GM10266 (cell line): ENCODE measurements around the gene ADAMTS2.

Source experiments
- DNase-seq: peaks from one replicate; pipeline ENCODE4 v3.0.0; 2012; ENCODE audit errors: extremely low spot score
- TF ChIP-seq, protein P1 (sequence below): IDR thresholded peaks from 2 replicates; pipeline ENCODE4 v1.5.1; 2012; ENCODE audit warnings: mild to moderate bottlenecking, low read depth; ENCODE audit not compliant: control insufficient read depth, insufficient read depth; ENCODE audit errors: missing control alignments

The ADAMTS2 gene

DNA sequence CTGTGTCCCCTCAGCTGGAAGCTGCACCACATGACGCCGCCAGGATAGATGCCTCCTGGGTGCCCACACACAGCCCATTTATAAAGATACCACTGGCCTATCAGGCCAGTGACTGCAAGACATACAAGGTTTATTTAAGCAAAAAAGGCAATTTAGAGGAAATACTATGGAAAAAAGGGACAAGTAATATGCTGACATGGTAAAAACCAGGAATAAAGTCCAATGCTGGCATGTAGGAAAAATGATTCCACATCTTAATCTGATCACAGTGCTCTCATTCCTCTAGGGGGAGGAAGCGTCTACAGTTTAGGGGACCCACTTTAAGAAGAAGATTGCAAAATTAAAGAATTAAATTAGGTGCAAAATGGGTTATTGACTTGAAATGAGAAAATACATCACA, 205.0 kb downstream of the ADAMTS2 start:
- no peak for DNase-seq
- TF ChIP-seq, protein P1, sequence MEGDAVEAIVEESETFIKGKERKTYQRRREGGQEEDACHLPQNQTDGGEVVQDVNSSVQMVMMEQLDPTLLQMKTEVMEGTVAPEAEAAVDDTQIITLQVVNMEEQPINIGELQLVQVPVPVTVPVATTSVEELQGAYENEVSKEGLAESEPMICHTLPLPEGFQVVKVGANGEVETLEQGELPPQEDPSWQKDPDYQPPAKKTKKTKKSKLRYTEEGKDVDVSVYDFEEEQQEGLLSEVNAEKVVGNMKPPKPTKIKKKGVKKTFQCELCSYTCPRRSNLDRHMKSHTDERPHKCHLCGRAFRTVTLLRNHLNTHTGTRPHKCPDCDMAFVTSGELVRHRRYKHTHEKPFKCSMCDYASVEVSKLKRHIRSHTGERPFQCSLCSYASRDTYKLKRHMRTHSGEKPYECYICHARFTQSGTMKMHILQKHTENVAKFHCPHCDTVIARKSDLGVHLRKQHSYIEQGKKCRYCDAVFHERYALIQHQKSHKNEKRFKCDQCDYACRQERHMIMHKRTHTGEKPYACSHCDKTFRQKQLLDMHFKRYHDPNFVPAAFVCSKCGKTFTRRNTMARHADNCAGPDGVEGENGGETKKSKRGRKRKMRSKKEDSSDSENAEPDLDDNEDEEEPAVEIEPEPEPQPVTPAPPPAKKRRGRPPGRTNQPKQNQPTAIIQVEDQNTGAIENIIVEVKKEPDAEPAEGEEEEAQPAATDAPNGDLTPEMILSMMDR = no peak

DNA sequence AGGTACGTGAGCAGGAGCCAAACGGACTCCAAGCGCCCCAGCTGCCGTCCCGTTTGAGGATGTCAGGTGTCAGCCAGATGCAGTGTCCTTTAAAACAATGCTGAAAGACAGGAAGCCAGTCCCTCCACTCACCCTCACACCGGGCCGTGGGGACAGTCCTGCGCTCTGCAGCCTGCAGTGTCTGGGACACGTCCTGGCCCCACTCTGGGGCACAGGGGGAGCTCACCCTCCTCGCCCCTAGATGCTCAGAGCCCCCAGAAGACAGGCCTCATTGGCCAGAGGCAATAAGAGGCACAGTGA, 205.4 kb downstream of the ADAMTS2 start:
- TF ChIP-seq, protein P1 = no peak

DNA sequence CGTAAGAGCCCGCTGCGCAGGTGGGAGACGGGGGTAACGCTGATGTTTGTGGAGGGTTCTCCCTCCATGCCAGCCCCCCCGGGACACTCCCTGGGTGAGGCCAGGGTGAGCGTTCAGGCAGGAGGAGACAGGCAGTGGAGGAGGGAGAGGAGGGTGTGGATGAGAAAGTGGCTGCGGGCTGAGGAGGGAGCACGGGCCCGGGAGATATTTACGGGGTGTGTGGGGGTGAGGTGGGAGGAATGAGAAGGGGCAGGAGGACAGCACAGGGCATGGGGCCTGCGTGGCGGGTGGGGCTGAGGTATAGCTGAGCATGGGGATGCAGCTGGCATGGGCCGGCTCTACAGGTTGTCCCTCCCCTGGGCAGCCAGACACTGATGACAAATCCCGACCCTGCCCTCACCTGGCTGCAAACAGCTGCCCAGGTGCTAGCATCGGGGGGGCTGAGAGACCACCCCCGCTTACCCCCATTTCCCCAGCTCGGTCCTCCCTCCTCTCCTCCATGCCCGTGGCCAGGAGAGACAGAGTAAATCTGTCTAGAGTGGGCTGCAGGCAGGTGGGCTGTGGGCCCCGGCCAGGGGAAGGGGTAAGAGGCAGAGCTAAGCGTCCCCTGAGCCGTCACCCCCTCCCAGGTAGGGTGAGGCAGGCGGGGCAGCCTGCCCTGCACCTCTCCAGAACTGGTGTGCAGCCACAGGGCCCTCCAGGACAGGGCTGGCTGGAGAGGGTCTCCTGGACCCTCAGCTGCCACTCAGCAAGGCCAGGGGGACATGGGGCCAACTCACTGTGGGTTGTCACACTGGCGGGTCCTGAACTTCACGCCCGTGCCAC, 205.9 kb downstream of the ADAMTS2 start:
- no peak for DNase-seq
- TF ChIP-seq, protein P1 = no peak

More for the DNA sequence above, 205.4 kb downstream of the ADAMTS2 start:
- DNase-seq = no peak

DNA sequence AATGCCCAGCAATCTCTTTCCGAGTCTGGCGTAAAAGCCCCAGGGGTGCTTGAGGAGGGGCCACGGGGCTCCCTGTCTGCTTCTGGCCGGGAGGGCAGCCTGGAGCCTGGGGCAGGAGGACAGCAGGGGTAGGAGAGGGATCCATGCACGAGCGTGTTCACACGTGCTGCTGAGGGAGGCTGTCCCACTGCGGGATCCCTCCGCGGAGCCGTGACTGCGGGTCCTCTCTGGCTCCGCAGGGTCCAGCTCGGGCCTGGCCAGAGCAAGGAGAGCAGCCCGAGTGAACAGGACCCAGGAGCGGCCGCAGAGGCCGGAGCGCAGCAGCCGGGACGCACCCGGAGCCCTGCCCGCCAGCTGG, 206.7 kb downstream of the ADAMTS2 start:
- DNase-seq = no peak
- TF ChIP-seq, protein P1 = no peak

DNA sequence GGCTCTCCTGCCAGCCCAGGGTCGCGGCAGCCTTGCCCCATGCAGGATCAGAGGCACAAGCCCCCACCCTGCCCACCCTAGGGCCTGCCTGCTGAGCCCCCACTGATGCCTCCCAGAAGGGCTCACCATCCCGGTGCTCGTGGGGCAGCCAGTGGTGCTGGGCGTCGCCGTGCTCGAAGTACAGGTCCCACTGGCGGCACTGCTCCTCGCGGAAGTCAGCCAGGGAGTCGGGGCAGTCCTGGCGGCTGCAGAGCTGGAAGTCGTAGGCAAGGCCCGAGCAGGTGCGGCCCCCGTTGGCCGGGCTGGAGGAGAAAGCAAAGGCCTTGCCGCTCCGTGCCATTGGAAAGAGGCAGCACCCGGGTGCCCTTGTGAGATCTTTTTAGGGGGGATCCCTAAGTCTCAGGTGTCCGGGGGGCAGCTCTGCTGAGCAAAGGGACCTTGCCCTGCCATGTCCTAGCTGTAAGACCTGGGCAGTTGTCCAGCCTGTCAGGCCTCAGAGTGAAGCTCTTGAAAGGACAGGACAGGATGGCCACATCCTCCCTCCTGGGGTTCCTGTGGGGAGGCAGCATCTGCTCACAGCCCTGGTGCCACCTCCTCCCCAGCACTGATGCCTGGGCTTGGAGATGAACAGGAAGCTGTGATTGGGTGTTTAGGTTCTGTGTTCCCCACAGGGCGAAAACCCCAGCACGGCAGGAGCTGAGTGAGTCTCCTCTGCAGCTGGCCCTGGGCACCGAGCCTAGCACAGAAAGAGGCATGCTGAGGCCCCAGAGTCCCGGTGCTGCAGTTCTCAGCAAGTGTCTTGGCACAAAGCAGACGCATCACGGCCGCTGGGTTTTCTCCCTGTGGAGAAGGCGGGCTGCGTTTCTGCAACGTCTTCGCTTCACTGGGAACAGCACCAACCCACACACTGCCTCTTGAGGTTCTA, 207.4 kb downstream of the ADAMTS2 start:
- DNase-seq = no peak
- TF ChIP-seq, protein P1 = no peak

DNA sequence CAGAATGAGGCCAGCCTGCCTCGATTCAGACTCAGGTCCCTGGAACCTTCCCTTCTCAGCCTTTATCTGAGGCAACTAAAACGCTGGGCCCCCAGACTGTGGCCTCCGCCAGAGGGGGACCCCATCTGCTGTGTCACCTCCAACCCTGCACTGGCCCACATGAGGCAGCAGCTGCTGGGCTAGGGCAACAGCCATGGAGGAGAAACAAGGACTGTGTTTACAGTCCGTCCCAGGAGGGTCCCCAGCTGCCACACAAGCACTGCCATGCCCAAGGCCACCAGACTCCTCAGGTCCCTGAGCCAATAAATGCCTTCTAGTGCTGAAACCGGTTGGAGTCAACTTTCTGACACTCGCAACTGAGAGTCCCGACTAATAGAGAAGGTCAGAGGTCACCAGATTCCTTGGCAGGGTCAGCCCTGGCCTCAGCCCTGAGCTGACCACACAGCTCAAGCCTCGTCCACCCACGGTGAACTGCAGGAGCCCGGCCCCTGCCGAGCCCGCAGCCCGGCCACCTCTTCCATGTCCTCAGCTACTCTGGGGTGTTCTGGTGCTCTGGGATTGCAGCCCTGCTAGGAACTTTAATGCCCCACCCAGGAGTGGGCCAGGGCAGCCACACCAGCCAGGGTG, 208.1 kb downstream of the ADAMTS2 start:
- TF ChIP-seq, protein P1 = no peak
- no peak for DNase-seq
